Spleen (tissue), 7 donors: ENCODE results near the gene TEX44.

Experiments used
- POLR2A ChIP-seq, 3 donors: fragments of 450-650 bp; IDR thresholded peaks; one replicate each; pipeline ENCODE4 v1.5.1; 2017; ENCODE audit warnings: antibody characterized with exemption in 3 of 3, mild to moderate bottlenecking in 1 of 3
- TF ChIP-seq, protein P1 (sequence below), 11 experiments: fragments of 200-600 bp in 7 of 11; fragments of 450-650 bp in 4 of 11; sonication (generic) in 4 of 11; IDR thresholded peaks in 8 of 11; conservative IDR thresholded peaks in 3 of 11; 1 replicate in 7 of 11; 2 replicates in 4 of 11; pipeline versions ENCODE4 v1.4.0 to v1.8.0; 2016 to 2021; ENCODE audit warnings: antibody characterized with exemption in 11 of 11, inconsistent platforms in 4 of 11, mild to moderate bottlenecking in 1 of 11
- donor health status: DM: no; HTN: no; CAD: no; lungs with moderate emphysema.
- donor health status: DM: no; HTN: no; CAD: no.
- donor health status: DM: no; HTN: no; CAD: no.

DNA sequence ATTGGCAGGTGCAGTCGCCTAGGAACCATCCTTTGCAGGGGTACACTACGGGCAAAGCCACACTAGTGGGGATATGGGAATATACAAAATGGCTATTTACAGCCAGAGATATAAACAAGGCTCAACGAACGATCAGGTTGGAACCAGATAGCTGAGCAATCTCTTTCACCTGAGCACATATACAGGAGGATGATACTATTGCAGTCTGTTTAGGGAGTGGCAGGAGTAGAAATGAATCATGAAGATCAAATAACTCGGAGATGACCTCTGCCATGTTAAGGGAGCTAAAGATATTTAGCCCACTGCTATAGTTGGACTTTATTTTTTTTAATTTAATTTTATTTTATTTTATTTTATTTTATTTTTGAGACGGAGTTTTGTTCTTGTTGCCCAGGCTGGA lies 33.8 kb downstream of the TEX44 start:
- TF ChIP-seq, protein P1, sequence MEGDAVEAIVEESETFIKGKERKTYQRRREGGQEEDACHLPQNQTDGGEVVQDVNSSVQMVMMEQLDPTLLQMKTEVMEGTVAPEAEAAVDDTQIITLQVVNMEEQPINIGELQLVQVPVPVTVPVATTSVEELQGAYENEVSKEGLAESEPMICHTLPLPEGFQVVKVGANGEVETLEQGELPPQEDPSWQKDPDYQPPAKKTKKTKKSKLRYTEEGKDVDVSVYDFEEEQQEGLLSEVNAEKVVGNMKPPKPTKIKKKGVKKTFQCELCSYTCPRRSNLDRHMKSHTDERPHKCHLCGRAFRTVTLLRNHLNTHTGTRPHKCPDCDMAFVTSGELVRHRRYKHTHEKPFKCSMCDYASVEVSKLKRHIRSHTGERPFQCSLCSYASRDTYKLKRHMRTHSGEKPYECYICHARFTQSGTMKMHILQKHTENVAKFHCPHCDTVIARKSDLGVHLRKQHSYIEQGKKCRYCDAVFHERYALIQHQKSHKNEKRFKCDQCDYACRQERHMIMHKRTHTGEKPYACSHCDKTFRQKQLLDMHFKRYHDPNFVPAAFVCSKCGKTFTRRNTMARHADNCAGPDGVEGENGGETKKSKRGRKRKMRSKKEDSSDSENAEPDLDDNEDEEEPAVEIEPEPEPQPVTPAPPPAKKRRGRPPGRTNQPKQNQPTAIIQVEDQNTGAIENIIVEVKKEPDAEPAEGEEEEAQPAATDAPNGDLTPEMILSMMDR (IDR thresholded peaks at IDR 0.05 in 8 of 11, conservative IDR thresholded peaks at IDR 0.05 in 3 of 11) = no peak
- TF ChIP-seq POLR2A (IDR thresholded peaks at IDR 0.05) = no peak
